CD4-positive, CD25-positive, alpha-beta regulatory T cell (primary cell): ENCODE measurements around the gene AFF3. TPM values are rescaled to one million over a fixed set of nuclear protein-coding genes. Genes with fewer than 3 reads are reported as not detected.

Experiments
- ATAC-seq, 2 donors: fragments of 150-1000 bp; cut with Tn5 transposase; one replicate each; pipeline ENCODE4 v1.10.0; 2021; ENCODE audit warnings: low read depth in 2 of 2, moderate number of reproducible peaks in 2 of 2, moderate library complexity in 1 of 2
- DNase-seq, 3 donors: peaks; one replicate each; pipeline versions ENCODE4 v3.0.0 to v3.0.0-alpha.2; 2012 to 2022; ENCODE audit warnings: mixed read lengths in 1 of 3
- H3K27ac ChIP-seq: one replicate; pipeline ENCODE4 v1.7.0; 2013; ENCODE audit warnings: mild to moderate bottlenecking, low read length; ENCODE audit not compliant: insufficient read depth, poor library complexity, severe bottlenecking
- H3K27me3 ChIP-seq: one replicate; pipeline ENCODE4 v1.7.0; 2013; ENCODE audit warnings: low read length; ENCODE audit not compliant: control insufficient read depth, insufficient read depth
- H3K36me3 ChIP-seq: one replicate; pipeline ENCODE4 v1.7.0; 2013; ENCODE audit warnings: mild to moderate bottlenecking, low read length, moderate library complexity; ENCODE audit not compliant: control insufficient read depth, insufficient read depth
- H3K4me1 ChIP-seq: 2 replicates; pipeline ENCODE4 v1.7.0; 2013; ENCODE audit warnings: mild to moderate bottlenecking, low read length; ENCODE audit not compliant: insufficient read depth, control insufficient read depth, poor library complexity, severe bottlenecking
- H3K4me3 ChIP-seq: one replicate; pipeline ENCODE4 v1.7.0; 2013; ENCODE audit warnings: low read depth, mild to moderate bottlenecking, low read length, moderate library complexity
- H3K9me3 ChIP-seq, 2 experiments: 1 replicate in 1 of 2; 2 replicates in 1 of 2; pipeline ENCODE4 v1.7.0; 2013; ENCODE audit warnings: low read length in 2 of 2, mild to moderate bottlenecking in 1 of 2, moderate library complexity in 1 of 2; ENCODE audit not compliant: control insufficient read depth in 2 of 2
- H3K27ac Mint-ChIP-seq, 3 donors: one replicate each; pipeline ENCODE4 v1.8.0; 2020 to 2022; ENCODE audit warnings: mild to moderate bottlenecking in 3 of 3, mixed read lengths in 3 of 3, moderate library complexity in 2 of 3
- H3K27me3 Mint-ChIP-seq: one replicate; pipeline ENCODE4 v1.8.0; 2022; ENCODE audit warnings: mild to moderate bottlenecking, mixed read lengths
- H3K36me3 Mint-ChIP-seq: one replicate; pipeline ENCODE4 v1.8.0; 2020; ENCODE audit warnings: mixed read lengths
- H3K4me1 Mint-ChIP-seq, 4 donors: one replicate each; pipeline ENCODE4 v1.8.0; 2020 to 2022; ENCODE audit warnings: mixed read lengths in 4 of 4, mild to moderate bottlenecking in 1 of 4
- H3K4me3 Mint-ChIP-seq, 4 donors: one replicate each; pipeline ENCODE4 v1.8.0; 2020 to 2022; ENCODE audit warnings: mild to moderate bottlenecking in 4 of 4, mixed read lengths in 4 of 4, moderate library complexity in 3 of 4
- H3K9me3 Mint-ChIP-seq, 7 donors: one replicate each; pipeline ENCODE4 v1.8.0; 2020 to 2022; ENCODE audit warnings: mixed read lengths in 7 of 7, mild to moderate bottlenecking in 3 of 7, moderate library complexity in 2 of 7
- polyA plus RNA-seq, 4 donors: library from polyadenylated mRNA; unstranded; fragments of 300-500 nt; fragmentation: Illumina TruSeq; gene quantifications; one replicate each; pipeline ENCODE4 v1.2.3, GENCODE V29; 2021
- total RNA-seq: library from RNA; stranded (reverse); gene quantifications from one replicate; pipeline ENCODE4 v1.2.3, GENCODE V29; 2022

AFF3 gene
- total and polyA plus RNA-seq, 5 donors from 2014 or later, result 0.82 to 10.1 (median 4.2) TPM

- Histone ChIP-seq H3K36me3 (no peaks in the 10 kb centered on the region), H3K4me1 (no peaks in the 10 kb centered on the region), H3K27me3 (no peaks in the 10 kb centered on the region), H3K9me3 (no peaks in the 10 kb centered on the region), H3K27ac (no peak overlapping the region), H3K4me3 (no peak overlapping the region)
- no peak for DNase-seq
- Mint-ChIP-seq H3K4me3 (no peak overlapping the region), H3K4me1 (peaks cover 0 to 9% (median 2%) of the 10 kb centered on the region in 4 donors), H3K9me3 (no peaks in the 10 kb centered on the region), H3K27ac (peak overlapping the region in 1 of 3 donors; percentile 52), H3K27me3 (no peaks in the 10 kb centered on the region), H3K36me3 (peaks cover 22% of the 10 kb centered on the region)
- no peak for ATAC-seq
Observed at GRCh38 chr2:100004348-100004884, 138.0 kb downstream of the AFF3 start.

DNA sequence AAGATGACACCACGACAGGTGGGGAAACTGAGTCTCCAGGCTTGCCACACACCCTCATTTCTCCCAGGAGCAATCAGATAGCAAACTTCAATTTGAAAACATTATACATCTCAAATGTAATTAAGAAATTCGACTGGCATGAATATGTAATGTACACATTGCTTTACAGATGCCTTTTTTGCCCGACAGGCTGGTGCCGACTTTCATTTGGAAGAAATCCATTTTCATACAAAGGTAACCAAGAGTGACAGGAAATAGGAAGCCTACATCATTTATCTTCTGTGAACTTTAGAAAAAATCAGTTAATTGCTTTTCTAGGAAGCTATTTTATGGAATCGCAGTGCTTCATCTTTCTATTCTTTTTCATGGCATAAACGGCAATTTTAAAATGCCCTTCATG, 140.3 kb downstream of the AFF3 start:
- Histone ChIP-seq H3K4me3 (no peak overlapping the region), H3K27ac (no peak overlapping the region), H3K36me3 (no peaks in the 10 kb centered on the region), H3K9me3 (no peaks in the 10 kb centered on the region), H3K27me3 (no peaks in the 10 kb centered on the region), H3K4me1 (no peaks in the 10 kb centered on the region)
- DNase-seq (no peak), ATAC-seq (no peak)
- Mint-ChIP-seq H3K4me3 (no peak overlapping the region), H3K36me3 (peaks cover 15% of the 10 kb centered on the region), H3K9me3 (no peaks in the 10 kb centered on the region), H3K27ac (no peak overlapping the region), H3K4me1 (peaks cover 0 to 9% (median 2%) of the 10 kb centered on the region in 4 donors), H3K27me3 (no peaks in the 10 kb centered on the region)

GRCh38 chr2:100000915-100001707, 141.3 kb downstream of the AFF3 start:
- Histone ChIP-seq H3K27ac (no peak overlapping the region), H3K4me3 (peak overlapping the region; percentile 26), H3K9me3 (no peaks in the 10 kb centered on the region), H3K36me3 (no peaks in the 10 kb centered on the region), H3K27me3 (no peaks in the 10 kb centered on the region), H3K4me1 (no peaks in the 10 kb centered on the region)
- Mint-ChIP-seq H3K9me3 (no peaks in the 10 kb centered on the region), H3K27me3 (no peaks in the 10 kb centered on the region), H3K4me1 (peaks cover 0 to 9% (median 2%) of the 10 kb centered on the region in 4 donors), H3K27ac (peak overlapping the region; percentile 7 to 57 (median 24)), H3K4me3 (peak overlapping the region in 3 of 4 donors; percentile 9 to 71 (median 17)), H3K36me3 (peaks cover 10% of the 10 kb centered on the region)
- DNase-seq (peak in 1 of 3 donors; percentile 68), ATAC-seq (no peak)

GRCh38 chr2:99998651-99999320, 143.6 kb downstream of the AFF3 start:
- Mint-ChIP-seq H3K36me3 (peaks cover 12% of the 10 kb centered on the region), H3K4me1 (peaks cover 0 to 9% (median 2%) of the 10 kb centered on the region in 4 donors), H3K9me3 (no peaks in the 10 kb centered on the region), H3K27ac (no peak overlapping the region), H3K27me3 (no peaks in the 10 kb centered on the region), H3K4me3 (no peak overlapping the region)
- Histone ChIP-seq H3K9me3 (no peaks in the 10 kb centered on the region), H3K36me3 (no peaks in the 10 kb centered on the region), H3K27me3 (no peaks in the 10 kb centered on the region), H3K4me1 (no peaks in the 10 kb centered on the region), H3K4me3 (no peak overlapping the region), H3K27ac (no peak overlapping the region)
- ATAC-seq (no peak), DNase-seq (no peak)

- peaks cover 7% of the 10 kb centered on the region for H3K27me3 Mint-ChIP-seq
- Histone ChIP-seq H3K27me3 (no peaks in the 10 kb centered on the region), H3K4me3 (no peak overlapping the region), H3K9me3 (no peaks in the 10 kb centered on the region), H3K4me1 (no peaks in the 10 kb centered on the region), H3K36me3 (no peaks in the 10 kb centered on the region), H3K27ac (no peak overlapping the region)
- H3K27ac Mint-ChIP-seq, result no peak overlapping the region
- H3K4me3 Mint-ChIP-seq, result no peak overlapping the region
- no peaks in the 10 kb centered on the region for H3K9me3 Mint-ChIP-seq
- no peaks in the 10 kb centered on the region for H3K4me1 Mint-ChIP-seq
- no peak for ATAC-seq
- DNase-seq, result no peak
- H3K36me3 Mint-ChIP-seq, result peaks cover 15% of the 10 kb centered on the region
Observed at GRCh38 chr2:99989905-99990304, 152.5 kb downstream of the AFF3 start.

DNA sequence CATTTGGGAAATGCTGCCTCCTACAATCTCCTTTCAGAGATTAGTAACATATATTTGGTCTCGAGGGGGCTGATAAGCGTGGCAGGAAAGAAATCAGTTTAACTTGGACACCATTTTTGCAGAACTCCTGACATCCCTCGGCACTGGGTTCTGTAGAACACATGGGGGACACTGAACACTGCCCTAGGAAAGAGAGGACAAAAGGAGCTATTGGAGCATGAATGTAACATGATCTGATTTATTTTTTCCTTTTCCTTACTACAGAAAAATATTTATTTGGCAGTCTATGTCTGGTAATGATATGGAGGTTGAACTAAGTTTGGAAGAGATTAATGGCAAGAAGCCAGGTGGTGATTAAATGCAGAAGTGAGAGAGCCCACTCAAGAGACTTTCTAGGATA, 153.8 kb downstream of the AFF3 start:
- H3K4me1 Mint-ChIP-seq, result no peaks in the 10 kb centered on the region

DNA sequence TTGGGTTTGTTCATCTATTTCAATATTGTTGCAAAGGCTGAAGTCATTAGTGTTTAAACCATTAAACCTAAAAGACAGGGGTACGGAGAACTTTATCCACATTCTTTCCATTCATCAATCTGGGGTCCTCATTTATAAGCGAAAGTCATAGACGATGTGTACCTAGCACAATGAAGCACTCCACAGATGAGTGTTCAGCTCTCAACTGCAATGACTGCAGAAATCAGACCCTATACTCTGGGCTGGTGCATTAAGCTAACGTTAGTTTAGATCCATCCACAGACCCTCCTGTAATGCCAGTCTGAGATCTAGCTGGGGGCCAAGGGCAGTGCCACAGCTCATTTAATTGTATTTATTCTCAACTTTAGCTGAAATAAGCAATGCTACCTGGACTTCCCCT, 155.2 kb downstream of the AFF3 start:
- ATAC-seq (no peak), DNase-seq (no peak)
- H3K4me1 Mint-ChIP-seq, result no peaks in the 10 kb centered on the region
- peaks cover 7% of the 10 kb centered on the region for H3K27me3 Mint-ChIP-seq
- no peak overlapping the region for H3K27ac ChIP-seq
- H3K27me3 ChIP-seq, result no peaks in the 10 kb centered on the region
- H3K4me3 Mint-ChIP-seq, result no peak overlapping the region
- H3K9me3 ChIP-seq, result no peaks in the 10 kb centered on the region
- no peaks in the 10 kb centered on the region for H3K4me1 ChIP-seq
- no peak overlapping the region for H3K27ac Mint-ChIP-seq
- H3K4me3 ChIP-seq, result no peak overlapping the region
- H3K36me3 ChIP-seq, result no peaks in the 10 kb centered on the region
- peaks cover 22% of the 10 kb centered on the region for H3K36me3 Mint-ChIP-seq
- H3K9me3 Mint-ChIP-seq, result peaks cover 0 to 2% (median 0%) of the 10 kb centered on the region in 7 donors

More for the DNA sequence above, 153.8 kb downstream of the AFF3 start:
- H3K4me3 ChIP-seq, result no peak overlapping the region
- Mint-ChIP-seq H3K4me3 (no peak overlapping the region), H3K9me3 (no peaks in the 10 kb centered on the region), H3K27me3 (peaks cover 7% of the 10 kb centered on the region), H3K36me3 (peaks cover 11% of the 10 kb centered on the region), H3K27ac (no peak overlapping the region)
- H3K9me3 ChIP-seq, result no peaks in the 10 kb centered on the region
- no peaks in the 10 kb centered on the region for H3K4me1 ChIP-seq
- no peaks in the 10 kb centered on the region for H3K36me3 ChIP-seq
- H3K27ac ChIP-seq, result no peak overlapping the region
- DNase-seq (no peak), ATAC-seq (no peak)
- no peaks in the 10 kb centered on the region for H3K27me3 ChIP-seq
